GM12878 (cell line): ENCODE measurements around the gene SEMA4D. TPM values are rescaled to one million over a fixed set of nuclear protein-coding genes. Genes with fewer than 3 reads are reported as not detected.

Experiments used
- ATAC-seq: fragments of 200-7000 bp; cut with Tn5 transposase; 3 replicates; pipeline ENCODE4 v1.9.1; 2020; ENCODE audit warnings: mild to moderate bottlenecking, moderate library complexity
- BruUV-seq: library from RNA; stranded (reverse); fragments of 400-500 nt; replicated peaks from 2 replicates; lab custom pipeline; 2021; lab: Mats Ljungman, UMichigan
- CTCF ChIA-PET: fragments of 300-600 bp; sonication (Branson Sonifier 250); formaldehyde crosslinking; extraction: SDS; loops from one replicate; lab custom pipeline; 2021; ENCODE audit warnings: inconsistent platforms; lab: Yijun Ruan, JAX
- POLR2A ChIA-PET: fragments of 350-600 bp; formaldehyde crosslinking; extraction: SDS; loops from one replicate; lab custom pipeline; 2021; ENCODE audit warnings: inconsistent platforms; lab: Charles Lee
- RAD21 ChIA-PET: fragments of 300-600 bp; sonication (Branson Sonifier 250); formaldehyde crosslinking; loops from one replicate; lab custom pipeline; 2023; ENCODE audit warnings: antibody characterized with exemption; ENCODE audit not compliant: unreplicated experiment; lab: Charles Lee
- SMC1A ChIA-PET: fragments of 300-600 bp; sonication (Branson Sonifier 250); formaldehyde crosslinking; loops from one replicate; lab custom pipeline; 2023; ENCODE audit not compliant: unreplicated experiment, uncharacterized antibody; lab: Charles Lee
- DNase-seq: peaks from one replicate; pipeline ENCODE4 v3.0.0-alpha.2; 2011; ENCODE audit warnings: low read depth, low spot score
- FAIRE-seq: peaks from 3 replicates; lab custom pipeline; 2011; peaks lifted over from hg19 to GRCh38; lab: Jason Lieb, UNC
- H2AFZ ChIP-seq: 2 replicates; pipeline ENCODE4 v1.6.0; 2011; ENCODE audit warnings: low read depth, low read length, control low read depth; ENCODE audit not compliant: control insufficient read depth
- H3K27ac ChIP-seq: 2 replicates; pipeline ENCODE4 v1.5.1; 2011; ENCODE audit warnings: control low read depth; ENCODE audit not compliant: control insufficient read depth, insufficient read depth
- H3K27me3 ChIP-seq, 2 experiments: replicated peaks in 1 of 2; 2 replicates each; pipeline versions ENCODE4 v1.6.0 to v1.6.1; 2011; ENCODE audit warnings: low read length in 1 of 2; ENCODE audit not compliant: control insufficient read depth in 2 of 2, insufficient read depth in 2 of 2
- H3K36me3 ChIP-seq, 2 experiments: 2 replicates each; pipeline ENCODE4 v1.5.1; 2011; ENCODE audit warnings: low read length in 1 of 2; ENCODE audit not compliant: control insufficient read depth in 2 of 2, insufficient read depth in 2 of 2
- H3K4me1 ChIP-seq: 2 replicates; pipeline ENCODE4 v1.6.1; 2011; ENCODE audit warnings: mild to moderate bottlenecking, low read length, moderate library complexity, mixed read lengths; ENCODE audit not compliant: control insufficient read depth, insufficient read depth
- H3K4me2 ChIP-seq: 2 replicates; pipeline ENCODE4 v1.6.0; 2011; ENCODE audit warnings: control low read depth; ENCODE audit not compliant: control insufficient read depth, insufficient read depth
- H3K4me3 ChIP-seq: fragments of 200-600 bp; sonication (generic); 2 replicates; pipeline ENCODE4 v1.5.1; 2016
- H3K79me2 ChIP-seq: 2 replicates; pipeline ENCODE4 v1.6.0; 2011; ENCODE audit warnings: low read length; ENCODE audit not compliant: control insufficient read depth, insufficient read depth
- H3K9ac ChIP-seq: 2 replicates; pipeline ENCODE4 v1.8.0; 2011; ENCODE audit warnings: low read length, control low read depth, mixed read lengths; ENCODE audit not compliant: control insufficient read depth, insufficient read depth
- H3K9me3 ChIP-seq: replicated peaks from 3 replicates; pipeline ENCODE4 v1.5.1; 2011; ENCODE audit warnings: mild to moderate bottlenecking, low read length; ENCODE audit not compliant: control insufficient read depth, insufficient read depth
- H4K20me1 ChIP-seq: 2 replicates; pipeline ENCODE4 v1.6.0; 2011; ENCODE audit not compliant: control insufficient read depth, insufficient read depth
- CEBPB ChIP-seq, 2 experiments: fragments of 150-350 bp in 1 of 2; IDR thresholded peaks; 2 replicates each; pipeline ENCODE4 v1.6.1; 2012 to 2014; ENCODE audit warnings: low read depth in 2 of 2, low read length in 2 of 2, borderline replicate concordance in 1 of 2, inconsistent platforms in 1 of 2
- CEBPZ ChIP-seq: fragments of 150-350 bp; IDR thresholded peaks from 2 replicates; pipeline ENCODE4 v1.6.1; 2016; ENCODE audit warnings: low read depth, low read length
- EGR1 ChIP-seq, 2 experiments: IDR thresholded peaks; 1 replicate in 1 of 2; 2 replicates in 1 of 2; pipeline ENCODE4 v1.6.1; 2011 to 2012; ENCODE audit warnings: low read depth in 2 of 2, low read length in 2 of 2, borderline replicate concordance in 1 of 2, mild to moderate bottlenecking in 1 of 2, moderate library complexity in 1 of 2
- NKRF ChIP-seq: fragments of 450-650 bp; conservative IDR thresholded peaks from 2 replicates; pipeline ENCODE4 v1.6.1; 2017; ENCODE audit warnings: mild to moderate bottlenecking, moderate library complexity
- POLR2A ChIP-seq: IDR thresholded peaks from 2 replicates; pipeline ENCODE4 v1.6.1; 2011; ENCODE audit warnings: low read depth, mild to moderate bottlenecking, low read length
- RUNX3 ChIP-seq: IDR thresholded peaks from 2 replicates; pipeline ENCODE4 v1.6.1; 2012; ENCODE audit warnings: low read length, inconsistent platforms
- SMARCA5 ChIP-seq: fragments of 450-650 bp; IDR thresholded peaks from 2 replicates; pipeline ENCODE4 v1.6.1; 2017; ENCODE audit warnings: mild to moderate bottlenecking
- SUZ12 ChIP-seq: fragments of 200-600 bp; sonication (generic); IDR thresholded peaks from one replicate; pipeline ENCODE4 v1.6.1; 2018; ENCODE audit warnings: antibody characterized with exemption, mild to moderate bottlenecking; ENCODE audit not compliant: unreplicated experiment
- TCF12 ChIP-seq: IDR thresholded peaks from 2 replicates; pipeline ENCODE4 v1.6.1; 2011; ENCODE audit warnings: low read depth, mild to moderate bottlenecking, low read length
- TCF3 ChIP-seq: IDR thresholded peaks from 2 replicates; pipeline ENCODE4 v1.6.1; 2012; ENCODE audit warnings: low read depth, mild to moderate bottlenecking, low read length, borderline replicate concordance; ENCODE audit not compliant: insufficient read depth
- WGBS: methylation state at CpG from one replicate; pipeline ENCODE4 v1.1.6; 2016; ENCODE audit warnings: low lambda C conversion rate; ENCODE audit not compliant: insufficient replicate concordance, insufficient coverage; ENCODE audit errors: missing lambda C conversion rate; 5-methylcytosine and 5-hydroxymethylcytosine counted together
- in situ Hi-C: fragments of 300-500 bp; cut with MboI; formaldehyde crosslinking; loops from 9 replicates; pipeline ENCODE4 v1.14.3; 2018; ENCODE audit warnings: mixed read lengths
- intact Hi-C: fragments of 100-400 bp; cut with micrococcal nuclease; formaldehyde crosslinking; loops from one replicate; pipeline ENCODE4 v1.14.2; 2022; ENCODE audit not compliant: unreplicated experiment
- polyA plus RNA-seq, 11 experiments: library from polyadenylated mRNA; depleted of rRNA in 4 of 11; unstranded in 6 of 11; stranded (reverse) in 5 of 11; fragments of >200 nt; fragmentation: Nextera tagmentation in 4 of 11; fragmentation: Illumina TruSeq in 1 of 11; extraction: Ambion mirVana in 4 of 11; extraction: Trizol in 1 of 11; gene quantifications; 1 replicate in 1 of 11; 2 replicates in 10 of 11; pipeline versions ENCODE4 v1.2.1 to v1.2.3, GENCODE V29; 2011 to 2016; ENCODE audit warnings: inconsistent platforms in 2 of 11, missing spikeins in 2 of 11, low read depth in 1 of 11
- total RNA-seq, 4 experiments: library from RNA; depleted of rRNA in 3 of 4; stranded (reverse); fragments of >200 nt in 3 of 4; fragmentation: Illumina TruSeq in 1 of 4; extraction: Trizol in 1 of 4; gene quantifications; 2 replicates each; pipeline versions ENCODE4 v1.2.1 to v1.2.3, GENCODE V29; 2013 to 2021

The SEMA4D gene
- total and polyA plus RNA-seq, 10 of the 15 experiments (the other 5 are each of a cell fraction or from before 2014, with no cell fraction given): 15.1 to 136 (median 39.6) TPM

- no peak for FAIRE-seq
- WGBS: 41% methylated on average over 17 of the region's 17 CpGs
- no TSS peak for BruUV-seq
These were observed 60.8 kb downstream of the SEMA4D start for GRCh38 chr9:89436963-89437625.

More at GRCh38 chr9:89436963-89437625, 60.8 kb downstream of the SEMA4D start:
- H3K27me3 ChIP-seq: no peaks in the 10 kb centered on the region
- TF ChIP-seq SUZ12 (no peak), SMARCA5 (no peak), TCF3 (peak; percentile 71; the same call in 1 of the 2 replicates), CEBPZ (no peak), POLR2A (peak; percentile 42; the same call in 1 of the 2 replicates), CEBPB (IDR thresholded peaks at IDR 0.05; ENCODE audit: borderline replicate concordance in 1 of 2, low read depth in 2 of 2, low read length in 2 of 2) (peak in 1 of 2 experiments; percentile 60; a peak in 1 of 4 replicates), NKRF (no peak), RUNX3 (peak; percentile 50), EGR1 (IDR thresholded peaks at IDR 0.05; ENCODE audit: borderline replicate concordance in 1 of 2, low read depth in 2 of 2, low read length in 2 of 2) (no peak), TCF12 (0 out of 2 replicates have a peak, but pooled peaks have one; percentile 59)
- SMC1A ChIA-PET: interaction anchor here (0.7 to 2.0 kb wide), 3 partner anchors 20 to 112 kb away, joined by 3 to 8 read pairs (median 3); no protein-coding TSS in a partner anchor
- ATAC-seq: peak; percentile 25
- in situ Hi-C loops (no loop called here), intact Hi-C loops (no loop called here)
- DNase-seq: no peak
- H3K4me1 ChIP-seq: peaks cover 86% of the 10 kb centered on the region
- H4K20me1 ChIP-seq: no peaks in the 10 kb centered on the region
- peaks cover 73% of the 10 kb centered on the region for H3K79me2 ChIP-seq
- H2AFZ ChIP-seq: no peak overlapping the region
- H3K36me3 ChIP-seq: peaks cover 23 to 32% of the 10 kb centered on the region in 2 experiments; a peak in 3 of 4 replicates
- H3K9me3 ChIP-seq: no peaks in the 10 kb centered on the region
- POLR2A ChIA-PET: interaction anchor here (0.6 kb wide), 1 partner anchor 107 kb away, joined by 3 read pairs; no protein-coding TSS in a partner anchor
- no peak overlapping the region for H3K4me3 ChIP-seq
- H3K9ac ChIP-seq: no peak overlapping the region
- RAD21 ChIA-PET: interaction anchor here (1.1 to 1.4 kb wide), 3 partner anchors 10 to 31 kb away, joined by 3 to 4 read pairs (median 4); no protein-coding TSS in a partner anchor
- CTCF ChIA-PET: interaction anchor here (1.1 to 3.4 kb wide), 2 partner anchors 8 to 112 kb away, joined by 3 to 22 read pairs; no protein-coding TSS in a partner anchor
- H3K4me2 ChIP-seq: no peak overlapping the region; the same call in 1 of the 2 replicates
- H3K27ac ChIP-seq: peak overlapping the region; percentile 42; the same call in 1 of the 2 replicates
